Fibroblast of lung (primary cell): ENCODE data around the gene CD247. TPM values are rescaled to one million over a fixed set of nuclear protein-coding genes. Genes with fewer than 3 reads are reported as not detected.

ENCODE experiments used
- DNase-seq, 2 donors: peaks; one replicate each; pipeline versions ENCODE4 v3.0.0 to v3.0.0-alpha.2; 2010; ENCODE audit warnings: low read depth in 2 of 2
- H2AFZ ChIP-seq: 2 replicates; pipeline ENCODE4 v1.5.1; 2012; ENCODE audit warnings: low read length, control low read depth, inconsistent platforms
- H3K27ac ChIP-seq: 2 replicates; pipeline ENCODE4 v1.5.1; 2011; ENCODE audit warnings: low read length, control low read depth; ENCODE audit not compliant: insufficient read depth
- H3K27me3 ChIP-seq: 2 replicates; pipeline ENCODE4 v1.5.1; 2011; ENCODE audit warnings: mild to moderate bottlenecking, low read length; ENCODE audit not compliant: control insufficient read depth, insufficient read depth
- H3K36me3 ChIP-seq: 2 replicates; pipeline ENCODE4 v1.5.1; 2011; ENCODE audit warnings: low read length; ENCODE audit not compliant: control insufficient read depth, insufficient read depth
- H3K4me1 ChIP-seq: 2 replicates; pipeline ENCODE4 v1.5.1; 2011; ENCODE audit warnings: low read length; ENCODE audit not compliant: control insufficient read depth, insufficient read depth; ENCODE audit errors: extremely low read depth
- H3K4me2 ChIP-seq: 2 replicates; pipeline ENCODE4 v1.5.1; 2011; ENCODE audit warnings: low read length, control low read depth; ENCODE audit not compliant: insufficient read depth; ENCODE audit errors: extremely low read depth
- H3K4me3 ChIP-seq, 4 experiments: fragments of 200-600 bp in 1 of 4; sonication (generic) in 1 of 4; replicated peaks in 1 of 4; 2 replicates each; pipeline ENCODE4 v1.5.1; 2011 to 2016; ENCODE audit warnings: low read length in 4 of 4, low read depth in 3 of 4, mild to moderate bottlenecking in 3 of 4, control low read depth in 2 of 4, inconsistent platforms in 1 of 4, mixed read lengths in 1 of 4; ENCODE audit not compliant: insufficient read depth in 1 of 4; ENCODE audit errors: control extremely low read depth in 1 of 4
- H3K79me2 ChIP-seq: 2 replicates; pipeline ENCODE4 v1.5.1; 2012; ENCODE audit warnings: mild to moderate bottlenecking, low read length, inconsistent platforms; ENCODE audit not compliant: control insufficient read depth, insufficient read depth
- H3K9ac ChIP-seq: 2 replicates; pipeline ENCODE4 v1.5.1; 2011; ENCODE audit warnings: mild to moderate bottlenecking, low read length, control low read depth; ENCODE audit not compliant: insufficient read depth
- H3K9me3 ChIP-seq: 2 replicates; pipeline ENCODE4 v1.5.1; 2012; ENCODE audit warnings: low read depth, low read length; ENCODE audit not compliant: control insufficient read depth, insufficient read depth
- H4K20me1 ChIP-seq: 2 replicates; pipeline ENCODE4 v1.5.1; 2011; ENCODE audit warnings: low read length; ENCODE audit not compliant: control insufficient read depth, insufficient read depth; ENCODE audit errors: extremely low read depth
- CTCF ChIP-seq, 2 donors: IDR thresholded peaks in 1 of 2; conservative IDR thresholded peaks in 1 of 2; 1 replicate in 1 of 2; 2 replicates in 1 of 2; pipeline ENCODE4 v1.5.1; 2011 to 2012; ENCODE audit warnings: low read length in 2 of 2, control low read depth in 1 of 2, inconsistent platforms in 1 of 2, low read depth in 1 of 2, mild to moderate bottlenecking in 1 of 2
- EZH2 ChIP-seq: IDR thresholded peaks from 2 replicates; pipeline ENCODE4 v1.5.1; 2012; ENCODE audit warnings: low read length, control low read depth, mild to moderate bottlenecking; ENCODE audit errors: missing control alignments
- polyA plus RNA-seq, 2 donors: library from polyadenylated mRNA; depleted of rRNA in 1 of 2; stranded (reverse) in 1 of 2; unstranded in 1 of 2; fragments of >200 nt; gene quantifications; 2 replicates each; pipeline ENCODE4 v1.2.1, GENCODE V29; 2011 to 2012; ENCODE audit warnings: missing spikeins in 1 of 2
- total RNA-seq: library from RNA; depleted of rRNA; stranded (reverse); fragments of >200 nt; gene quantifications from 2 replicates; pipeline ENCODE4 v1.2.1, GENCODE V29; 2014

CD247 gene
- total and polyA plus RNA-seq, 2 donors (not counting 1 experiment from before 2014, with no cell fraction given): not detected

GRCh38 chr1:167419245-167419644 lies 99.1 kb downstream of the CD247 start:
- H3K79me2 ChIP-seq: no peaks in the 10 kb centered on the region
- TF ChIP-seq CTCF (conservative IDR thresholded peaks at IDR 0.05 in 1 of 2, IDR thresholded peaks at IDR 0.05 in 1 of 2; ENCODE audit: low read depth in 1 of 2, low read length in 2 of 2) (no peak), EZH2 (no peak)

GRCh38 chr1:167418391-167418790 lies 99.9 kb downstream of the CD247 start:
- no peaks in the 10 kb centered on the region for H4K20me1 ChIP-seq
- no peak overlapping the region for H3K4me2 ChIP-seq
- no peak overlapping the region for H3K4me3 ChIP-seq
- no peaks in the 10 kb centered on the region for H3K79me2 ChIP-seq
- H3K4me1 ChIP-seq: no peaks in the 10 kb centered on the region
- H3K36me3 ChIP-seq: no peaks in the 10 kb centered on the region
- TF ChIP-seq CTCF (conservative IDR thresholded peaks at IDR 0.05 in 1 of 2, IDR thresholded peaks at IDR 0.05 in 1 of 2; ENCODE audit: low read depth in 1 of 2, low read length in 2 of 2): no peak
- TF ChIP-seq EZH2: no peak
- no peaks in the 10 kb centered on the region for H3K27me3 ChIP-seq
- H3K9ac ChIP-seq: no peak overlapping the region
- no peak overlapping the region for H2AFZ ChIP-seq
- no peak for DNase-seq
- H3K27ac ChIP-seq: no peak overlapping the region
- no peaks in the 10 kb centered on the region for H3K9me3 ChIP-seq

More at GRCh38 chr1:167419245-167419644, 99.1 kb downstream of the CD247 start:
- no peaks in the 10 kb centered on the region for H3K27me3 ChIP-seq
- H3K36me3 ChIP-seq: no peaks in the 10 kb centered on the region
- no peak overlapping the region for H3K4me3 ChIP-seq
- H3K9ac ChIP-seq: no peak overlapping the region
- H3K4me1 ChIP-seq: no peaks in the 10 kb centered on the region
- H3K27ac ChIP-seq: no peak overlapping the region
- no peak for DNase-seq
- no peaks in the 10 kb centered on the region for H4K20me1 ChIP-seq
- no peaks in the 10 kb centered on the region for H3K9me3 ChIP-seq
- no peak overlapping the region for H3K4me2 ChIP-seq
- no peak overlapping the region for H2AFZ ChIP-seq

GRCh38 chr1:167416506-167416905 lies 101.8 kb downstream of the CD247 start:
- Histone ChIP-seq H3K4me1 (no peaks in the 10 kb centered on the region), H2AFZ (no peak overlapping the region), H4K20me1 (no peaks in the 10 kb centered on the region), H3K4me2 (no peak overlapping the region), H3K9me3 (no peaks in the 10 kb centered on the region), H3K79me2 (no peaks in the 10 kb centered on the region), H3K4me3 (no peak overlapping the region), H3K27me3 (no peaks in the 10 kb centered on the region), H3K27ac (no peak overlapping the region), H3K9ac (no peak overlapping the region), H3K36me3 (peaks cover 2% of the 10 kb centered on the region)
- DNase-seq: no peak
- TF ChIP-seq CTCF (conservative IDR thresholded peaks at IDR 0.05 in 1 of 2, IDR thresholded peaks at IDR 0.05 in 1 of 2; ENCODE audit: low read depth in 1 of 2, low read length in 2 of 2): no peak
- no peak for TF ChIP-seq EZH2
